Measurements from ENCODE around the gene CADPS.

Gene CADPS

DNA sequence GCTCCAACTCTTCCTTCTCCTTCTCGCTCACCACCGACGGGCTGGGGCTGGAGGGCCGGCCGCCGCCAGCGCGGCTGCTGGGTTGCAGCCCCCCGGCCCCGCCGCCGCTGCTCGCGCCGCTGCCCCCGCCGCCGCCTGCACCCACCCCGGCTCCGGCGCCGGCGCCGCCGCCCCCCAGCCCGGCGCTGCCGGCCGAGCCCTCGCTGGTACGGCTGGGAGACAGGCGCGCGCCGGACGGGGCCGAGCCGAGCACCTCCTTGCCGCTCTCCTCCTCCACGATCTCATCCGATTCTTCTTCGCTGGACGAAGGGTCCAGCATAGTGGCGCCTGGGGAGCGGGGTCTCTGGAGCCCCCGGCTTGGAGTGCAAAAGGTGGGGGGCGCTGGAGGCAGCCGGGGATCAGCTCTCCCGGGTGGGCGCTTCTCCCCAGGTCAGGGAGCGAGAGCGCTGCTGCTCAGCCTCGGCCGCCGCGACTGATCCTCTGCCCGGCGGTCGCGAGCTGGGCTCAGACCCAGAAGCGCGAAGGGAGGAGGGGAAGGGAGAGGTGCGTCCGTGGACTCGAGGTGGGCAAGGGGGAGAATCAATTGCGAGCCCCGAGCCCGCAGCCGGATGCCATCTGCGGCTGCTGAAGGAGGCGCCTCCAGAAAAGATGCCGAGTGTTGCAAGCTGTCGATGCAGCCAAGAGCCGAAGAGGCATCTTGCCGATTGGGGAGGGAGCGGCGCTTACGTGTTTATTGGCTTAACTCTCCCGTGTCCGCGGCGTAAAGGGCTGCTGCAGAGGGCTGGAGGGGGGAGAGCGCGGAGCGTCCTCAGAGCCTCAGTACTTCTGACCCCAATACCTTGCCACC is at the start of gene CADPS:
CADPS (minus strand) TSS at position 706 of the 847 bp plus-strand sequence; CDS start at position 319, 387 bp downstream.
- DNase-seq = no peak

DNA sequence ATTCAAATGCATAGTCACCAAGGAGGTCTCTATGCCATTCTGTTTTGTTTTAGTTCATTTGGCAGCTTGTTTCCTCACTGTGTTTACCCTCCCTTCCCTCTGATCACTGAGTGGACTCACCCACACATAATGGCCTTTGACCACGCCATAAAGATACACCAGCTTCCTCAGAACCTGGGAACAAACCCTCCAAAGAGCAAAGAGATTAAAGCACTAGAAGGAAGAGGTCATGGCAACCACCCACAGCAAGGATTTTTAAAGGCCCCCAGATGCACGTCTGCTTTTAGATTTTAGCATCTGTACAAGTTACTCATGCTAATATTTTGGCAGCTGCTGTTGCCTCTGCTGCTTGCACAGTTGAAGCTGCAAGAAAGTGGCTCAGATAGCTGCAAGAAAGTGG is 47.9 kb upstream of the CADPS start:
- no peak for DNase-seq

DNA sequence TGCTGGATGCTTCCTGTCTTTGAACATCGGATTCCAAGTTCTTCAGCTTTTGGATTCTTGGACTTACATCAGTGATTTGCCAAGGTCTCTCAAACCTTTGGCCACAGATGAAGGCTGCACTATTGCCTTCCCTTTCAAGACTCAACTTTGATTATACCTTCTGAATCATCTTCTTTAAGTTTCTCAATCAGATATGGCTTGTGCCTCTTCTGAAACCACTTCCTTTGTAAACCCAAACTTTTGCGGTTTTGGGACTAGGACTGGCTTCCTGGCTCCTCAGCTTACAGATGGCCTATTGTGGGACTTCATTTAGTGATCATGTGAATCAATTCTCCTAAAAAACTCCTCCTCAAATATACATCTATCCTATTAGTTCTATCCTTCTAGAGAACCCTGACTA is 47.1 kb upstream of the CADPS start:
- DNase-seq = no peak

DNA sequence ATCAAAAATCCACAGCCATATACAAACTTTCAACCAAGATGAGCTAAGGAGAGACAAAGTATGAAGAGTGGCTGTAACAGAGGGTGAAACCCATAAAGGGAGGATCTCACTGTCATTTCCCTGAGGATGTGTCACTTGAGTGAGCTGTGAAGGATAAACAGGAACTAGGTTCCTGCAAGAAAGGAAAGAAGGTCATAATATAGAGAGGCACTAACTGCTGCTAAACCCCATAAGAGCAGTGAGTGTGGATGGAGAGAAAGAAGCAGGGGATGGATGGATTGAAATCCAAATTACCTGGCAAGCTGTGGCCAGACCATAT is 45.2 kb upstream of the CADPS start:
- DNase-seq = no peak

DNA sequence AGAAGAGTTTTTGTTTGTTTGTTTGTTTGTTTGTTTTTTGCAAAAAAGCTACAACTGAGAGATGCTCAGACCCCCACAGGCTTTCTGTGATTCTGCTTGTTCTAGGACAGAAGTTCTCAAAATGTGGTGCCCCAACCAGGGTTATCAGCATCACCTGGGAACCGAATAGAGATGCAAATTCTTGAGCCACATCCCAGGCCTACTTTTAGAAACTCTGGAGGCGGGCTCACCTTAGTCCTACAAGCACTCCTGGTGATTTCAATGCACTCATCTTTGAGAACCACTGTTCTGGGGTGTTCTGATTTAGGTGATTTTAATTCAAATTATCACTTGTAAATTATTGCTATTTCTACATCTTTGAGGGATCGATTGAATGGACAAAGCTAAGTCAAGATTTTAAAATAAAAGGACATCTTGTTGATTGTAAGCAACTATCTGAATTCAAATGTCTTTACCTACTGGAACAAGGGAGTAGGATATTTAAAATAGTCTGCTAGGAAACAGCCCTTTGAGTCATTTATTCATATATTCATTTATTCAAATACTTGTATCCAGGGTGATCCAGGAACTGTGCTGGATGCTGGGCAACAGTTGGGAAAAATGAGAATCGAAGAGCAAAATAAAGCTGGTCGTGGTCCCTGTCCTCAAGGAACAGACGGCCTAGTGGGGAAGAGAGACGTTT is 44.7 kb upstream of the CADPS start:
- no peak for DNase-seq

DNA sequence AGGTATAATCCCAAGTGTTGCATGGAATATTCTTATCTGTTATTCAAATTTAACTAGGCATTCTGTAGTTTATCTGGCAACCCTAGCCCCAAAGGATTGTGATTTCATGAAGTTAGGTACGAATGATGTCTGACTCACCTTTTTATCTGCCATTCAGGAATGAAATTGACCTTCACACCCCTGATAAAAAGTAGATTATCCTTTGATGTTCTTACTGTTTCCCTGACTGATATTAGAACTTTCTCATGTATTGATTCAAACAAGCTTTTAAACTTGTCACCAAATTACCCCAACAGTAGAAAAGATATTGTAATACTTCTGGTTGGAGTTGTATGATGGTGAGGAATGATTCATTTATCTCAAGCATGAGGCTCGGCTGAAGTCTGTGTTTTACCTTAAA is 43.6 kb upstream of the CADPS start:
- no peak for DNase-seq

DNA sequence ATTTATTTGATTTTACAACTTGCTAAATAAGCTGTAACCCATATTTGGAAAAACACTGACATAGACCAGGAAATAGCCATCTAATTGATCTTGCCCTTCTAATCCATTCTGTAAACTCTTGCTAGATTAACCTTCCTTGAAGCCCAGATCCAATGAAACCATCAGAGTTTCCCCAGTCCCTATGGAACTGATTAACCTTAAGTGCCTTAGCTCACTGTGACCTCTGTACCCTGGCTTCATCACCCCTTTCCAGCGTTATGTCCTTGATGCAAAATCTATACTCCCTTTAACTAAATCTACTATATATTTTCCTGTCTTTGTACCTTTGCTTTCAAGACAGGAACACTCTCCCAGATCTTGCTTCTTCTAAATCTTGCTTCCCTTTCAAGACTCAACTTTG is 42.9 kb upstream of the CADPS start:
- DNase-seq = no peak

DNA sequence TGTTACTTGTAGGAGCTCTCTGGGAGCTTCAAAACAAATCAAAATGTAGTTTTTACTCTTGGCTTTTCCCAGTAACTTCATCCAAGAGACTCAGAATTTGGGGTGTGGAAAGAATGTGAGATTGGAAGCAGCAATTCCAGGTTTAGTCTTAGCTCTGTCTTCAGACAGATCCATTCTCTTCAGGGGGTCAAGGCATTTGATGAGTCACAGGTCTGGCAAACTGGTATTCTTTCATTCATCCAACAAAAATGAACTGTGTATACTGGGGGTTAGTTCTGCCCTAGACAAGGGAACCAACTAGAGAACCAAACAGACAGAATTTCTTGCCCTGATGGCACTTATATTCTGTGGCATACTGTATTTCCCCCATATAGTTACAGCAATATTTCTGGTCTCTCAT is 36.3 kb upstream of the CADPS start:
- no peak for DNase-seq

DNA sequence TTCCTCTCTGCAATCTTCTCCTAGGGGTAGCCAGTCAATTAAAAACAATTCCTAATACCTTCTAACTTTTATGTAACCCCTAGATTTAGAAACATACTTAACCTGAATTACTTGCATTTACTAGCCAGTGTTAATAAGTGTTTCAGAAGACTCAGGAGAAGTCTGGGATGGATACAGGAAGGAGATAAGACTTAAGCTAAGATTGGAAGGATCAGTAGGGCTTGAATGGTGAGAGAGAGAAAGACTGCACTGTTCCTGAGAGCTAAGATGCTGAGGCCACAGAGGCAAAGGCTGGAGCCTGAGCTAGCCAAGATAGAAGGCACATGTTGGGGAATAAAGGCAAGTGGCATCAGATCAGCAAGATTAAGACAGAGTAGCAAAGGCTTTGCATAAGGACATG is 30.1 kb upstream of the CADPS start:
- DNase-seq = no peak

DNA sequence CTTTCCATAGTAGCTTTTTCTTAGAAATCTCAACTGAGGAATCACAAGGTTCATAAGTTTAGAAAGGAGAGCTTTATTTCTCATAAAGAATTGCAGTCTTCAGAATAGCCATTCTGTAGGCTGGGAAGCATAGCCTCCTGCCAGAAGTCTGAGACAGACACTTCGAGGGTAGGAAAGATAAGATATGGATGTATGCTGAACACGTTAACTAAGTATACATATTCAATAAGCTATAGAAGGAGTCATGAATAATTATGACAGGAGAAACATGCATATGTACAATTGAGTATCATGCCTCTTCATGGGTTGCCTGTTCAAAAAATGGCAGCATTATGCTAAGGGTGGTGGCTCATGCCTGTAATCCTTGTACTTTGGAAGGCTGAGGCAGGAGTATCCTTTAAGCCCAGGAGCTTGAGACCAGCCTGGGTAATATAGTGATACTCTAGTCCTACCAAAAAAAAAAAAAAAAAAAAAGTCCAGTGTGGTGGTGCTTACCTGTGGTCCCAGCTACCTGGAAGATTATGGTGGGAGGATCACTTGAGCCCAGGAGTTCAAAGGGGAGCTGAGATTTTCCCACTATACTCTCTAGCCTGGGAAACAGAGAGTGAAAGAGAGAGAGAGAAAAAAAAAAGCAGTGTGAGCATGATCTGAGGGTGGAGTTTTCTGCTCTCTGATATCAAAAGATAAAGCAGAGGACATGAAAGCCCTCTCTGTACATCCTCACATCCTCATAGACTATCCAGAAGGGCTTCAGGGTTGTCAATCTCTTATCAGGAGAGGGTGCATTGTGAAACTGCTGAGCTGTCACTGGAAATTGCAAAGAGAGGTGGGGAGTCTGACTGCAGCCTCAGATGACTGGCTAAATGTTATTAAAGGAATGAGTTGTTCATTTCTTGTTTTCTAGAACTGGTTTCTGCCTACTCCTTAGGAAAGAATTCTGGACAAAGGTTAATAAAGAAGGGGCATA is 23.6 kb upstream of the CADPS start:
- no peak for DNase-seq

DNA sequence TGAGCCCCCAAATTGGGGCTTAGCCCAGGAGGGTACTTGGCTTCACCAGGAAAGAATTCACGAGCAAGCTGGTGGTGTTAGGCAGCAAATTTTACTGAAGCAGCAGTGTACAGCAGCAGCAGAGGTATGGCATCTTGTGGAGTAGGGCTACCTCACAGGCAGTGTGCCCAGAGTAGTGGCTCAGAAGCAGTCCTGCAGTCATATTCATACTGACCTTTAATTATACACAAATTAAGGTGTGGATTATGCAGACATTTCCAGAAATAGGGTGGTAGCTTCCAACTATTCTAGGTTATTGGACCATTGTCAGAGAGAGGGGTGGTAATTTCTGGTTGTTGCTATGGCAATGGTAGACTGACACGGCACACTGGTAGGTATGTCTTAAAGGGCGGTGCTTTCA is 20.7 kb upstream of the CADPS start:
- no peak for DNase-seq

DNA sequence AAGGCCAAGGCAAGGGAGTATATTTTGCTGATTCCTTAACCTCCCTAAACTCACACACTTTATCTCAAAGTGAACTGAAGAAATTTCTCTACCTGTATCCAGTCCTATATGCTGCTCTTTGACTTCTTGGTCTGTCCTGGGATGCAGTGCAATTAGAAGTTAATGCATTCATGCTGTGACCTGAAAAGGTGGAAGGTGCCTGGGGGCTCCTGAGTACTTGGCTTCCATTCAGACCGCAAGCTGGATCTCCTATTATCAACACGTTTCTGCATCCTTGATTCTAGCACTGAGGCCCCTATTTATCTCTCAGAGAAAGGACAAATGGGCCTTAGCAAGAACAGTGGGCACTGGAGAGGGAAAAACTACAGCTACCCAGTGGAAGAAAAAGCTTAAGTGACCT is 17.7 kb upstream of the CADPS start:
- no peak for DNase-seq

DNA sequence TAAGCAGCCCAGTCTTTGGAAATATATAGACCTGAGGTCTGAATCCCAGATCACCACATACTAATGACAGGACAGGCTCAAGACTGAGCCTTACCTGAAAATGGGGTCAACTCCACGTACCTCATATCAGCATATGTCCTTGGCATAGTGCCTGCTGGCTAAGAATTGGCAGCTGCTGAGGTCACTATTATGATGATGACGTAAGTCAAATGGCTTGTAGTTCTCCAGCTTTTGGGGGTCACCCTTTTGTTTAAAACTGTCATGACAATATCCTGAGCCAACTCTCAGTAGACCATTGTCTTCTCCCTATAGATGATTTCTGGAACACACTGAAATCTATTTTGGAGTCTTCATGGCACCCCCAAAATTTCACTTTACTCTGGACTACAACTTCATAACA is 16.8 kb upstream of the CADPS start:
- no peak for DNase-seq

DNA sequence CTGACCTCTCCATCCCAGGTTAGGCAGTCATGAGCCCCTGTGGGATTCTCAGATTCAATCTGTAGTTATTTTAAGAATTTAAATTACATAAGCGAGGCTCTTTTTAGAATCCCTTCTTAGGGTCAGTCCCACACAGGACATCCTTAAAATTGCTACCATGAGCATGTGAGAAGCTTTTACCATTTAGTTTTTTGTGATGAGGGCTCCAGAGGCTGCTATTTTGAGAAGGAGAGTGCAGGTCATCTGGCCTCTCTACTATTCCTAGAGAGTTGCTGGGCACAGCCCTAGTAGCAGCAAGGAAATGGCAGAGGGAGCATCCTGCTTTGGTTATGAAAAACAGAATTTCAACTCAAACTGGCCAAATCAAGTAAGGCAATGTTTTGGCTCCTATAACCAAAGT is 13.6 kb upstream of the CADPS start:
- DNase-seq = no peak

DNA sequence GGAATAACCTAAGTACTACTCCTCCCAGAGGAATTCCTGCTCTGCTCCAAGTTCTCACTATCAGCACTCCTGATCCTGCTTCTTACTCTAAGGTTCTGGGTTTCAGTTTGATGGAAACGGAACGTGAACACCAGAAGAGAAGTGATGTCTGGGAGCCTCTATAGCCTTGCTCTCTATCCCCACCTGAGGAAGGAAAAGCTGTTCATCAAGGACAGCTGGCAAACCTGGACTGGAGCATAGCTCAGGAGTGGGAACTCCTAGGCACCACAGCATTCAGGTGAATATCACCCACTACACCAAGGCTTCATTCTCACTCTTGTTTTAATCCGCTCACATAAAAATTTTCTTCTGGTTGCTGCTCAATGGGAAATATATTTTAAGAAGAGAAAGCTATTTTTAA is 13.0 kb upstream of the CADPS start:
- no peak for DNase-seq

DNA sequence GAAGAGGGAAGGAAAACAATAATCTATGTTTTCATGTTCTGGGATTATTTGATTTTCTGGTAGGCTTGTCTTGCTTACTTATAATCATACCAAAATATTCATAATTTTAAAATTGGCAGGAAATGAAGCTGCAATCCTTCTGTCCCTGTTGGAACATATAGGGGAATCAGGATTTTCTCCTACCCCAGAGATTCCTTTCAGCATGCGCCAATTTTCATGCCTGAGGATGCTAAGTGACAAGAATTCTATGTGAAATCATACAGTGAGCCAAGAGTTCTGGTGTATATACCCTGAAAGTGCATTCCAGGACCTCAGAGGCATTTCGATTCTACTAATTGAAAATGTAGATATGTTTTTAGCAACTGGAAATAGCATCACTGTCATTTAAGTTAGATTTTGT is 9.9 kb upstream of the CADPS start:
- no peak for DNase-seq

DNA sequence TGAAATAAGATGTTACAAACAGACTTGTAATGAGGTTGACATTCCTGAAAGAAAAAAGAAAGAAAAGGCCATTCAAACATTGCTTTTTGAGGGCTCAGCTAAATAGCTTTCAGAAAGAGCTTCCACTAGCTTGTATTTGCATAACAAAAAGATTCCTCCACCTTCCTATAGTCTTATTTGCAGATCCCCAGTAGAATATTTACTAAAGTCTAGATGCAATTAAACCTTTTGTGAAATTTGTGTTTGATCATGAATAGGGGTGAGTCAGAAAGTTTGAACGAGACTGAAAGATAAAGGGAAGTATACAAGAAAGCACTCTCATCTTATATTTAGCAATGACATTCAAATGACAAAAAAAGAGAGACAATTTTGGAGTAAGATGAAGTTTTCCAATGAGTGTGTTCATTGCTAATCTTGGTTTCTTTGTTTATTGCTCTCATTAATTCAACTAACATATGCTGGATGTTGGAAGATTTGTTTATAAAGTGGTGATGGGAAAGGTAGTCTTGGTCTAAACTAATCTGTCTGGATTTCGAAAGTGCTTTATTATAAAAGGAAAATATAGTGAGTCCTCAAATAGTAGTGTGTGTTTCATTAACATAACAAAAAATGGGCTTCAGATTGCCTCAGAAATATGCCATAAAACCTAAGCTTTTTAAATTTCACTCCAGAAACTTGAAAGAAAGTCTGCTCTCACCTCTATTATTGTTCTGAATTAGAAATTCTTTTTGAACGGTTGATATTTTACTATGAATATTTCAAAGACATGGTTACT is 9.1 kb upstream of the CADPS start:
- no peak for DNase-seq

DNA sequence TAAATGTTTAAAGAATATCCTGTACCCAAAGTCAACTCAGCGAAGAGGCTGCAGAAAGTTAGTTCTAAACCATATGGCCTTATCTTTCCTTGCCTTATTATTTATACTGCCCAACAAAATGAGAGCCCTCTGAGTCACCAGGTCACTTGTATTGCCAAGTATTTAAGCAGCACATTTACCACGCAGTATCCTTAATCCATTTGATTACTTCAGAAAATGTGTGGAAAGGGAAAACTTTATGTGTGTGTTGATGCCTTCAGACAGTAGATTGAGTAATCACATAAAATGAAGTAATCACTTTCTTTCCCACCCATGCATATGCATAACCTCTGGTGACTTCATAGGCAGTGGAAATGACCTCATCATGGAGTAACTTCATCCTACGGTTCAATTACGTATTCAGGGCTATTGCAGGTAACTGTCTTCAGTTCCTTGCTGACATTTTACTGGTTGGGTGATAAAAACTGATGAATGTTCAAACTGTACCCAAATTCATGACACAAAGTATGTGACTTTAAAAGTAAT is 7.5 kb upstream of the CADPS start:
- DNase-seq = no peak

DNA sequence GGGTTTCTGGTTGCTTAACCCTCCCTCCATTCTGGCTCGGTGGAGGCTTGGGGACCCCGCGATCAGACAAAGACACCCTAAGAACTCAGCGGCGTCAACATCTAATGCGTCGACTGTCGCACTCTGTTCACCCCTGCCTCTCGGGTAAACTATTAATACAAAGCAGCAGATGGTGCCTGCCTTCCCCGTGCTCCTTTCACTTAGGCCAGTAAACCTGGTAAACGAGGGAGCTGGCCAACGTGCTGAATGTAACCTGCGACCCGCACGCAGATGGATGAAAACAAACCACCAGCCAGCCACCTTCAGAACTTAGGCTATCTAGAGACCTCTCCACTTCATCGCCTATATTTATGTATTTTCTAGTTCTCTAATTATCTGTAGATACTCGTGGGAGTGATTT is 848 bp upstream of the CADPS start:
- DNase-seq = no peak

DNA sequence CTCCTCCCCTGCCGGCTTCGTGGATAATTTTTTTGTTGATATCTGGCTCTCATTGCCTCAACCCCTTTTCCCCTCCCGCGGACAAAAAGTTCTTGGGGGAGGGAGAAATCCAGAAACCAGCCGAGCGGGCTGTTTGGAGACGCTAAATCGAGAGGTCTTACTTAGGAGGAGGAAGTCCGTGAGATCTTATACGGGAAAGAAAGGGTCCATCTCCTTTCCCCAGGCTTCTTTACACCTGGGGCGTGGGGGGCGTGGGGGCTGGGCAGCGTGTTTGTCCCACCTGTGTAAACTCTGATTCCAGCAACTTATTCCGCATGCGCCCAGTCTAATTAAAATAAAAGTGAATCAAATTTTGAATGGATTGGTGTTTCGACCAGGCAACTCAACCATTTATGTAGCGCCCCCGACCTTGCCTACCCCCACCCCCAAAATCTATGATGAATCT is 364 bp upstream of the CADPS start:
- no peak for DNase-seq

DNA sequence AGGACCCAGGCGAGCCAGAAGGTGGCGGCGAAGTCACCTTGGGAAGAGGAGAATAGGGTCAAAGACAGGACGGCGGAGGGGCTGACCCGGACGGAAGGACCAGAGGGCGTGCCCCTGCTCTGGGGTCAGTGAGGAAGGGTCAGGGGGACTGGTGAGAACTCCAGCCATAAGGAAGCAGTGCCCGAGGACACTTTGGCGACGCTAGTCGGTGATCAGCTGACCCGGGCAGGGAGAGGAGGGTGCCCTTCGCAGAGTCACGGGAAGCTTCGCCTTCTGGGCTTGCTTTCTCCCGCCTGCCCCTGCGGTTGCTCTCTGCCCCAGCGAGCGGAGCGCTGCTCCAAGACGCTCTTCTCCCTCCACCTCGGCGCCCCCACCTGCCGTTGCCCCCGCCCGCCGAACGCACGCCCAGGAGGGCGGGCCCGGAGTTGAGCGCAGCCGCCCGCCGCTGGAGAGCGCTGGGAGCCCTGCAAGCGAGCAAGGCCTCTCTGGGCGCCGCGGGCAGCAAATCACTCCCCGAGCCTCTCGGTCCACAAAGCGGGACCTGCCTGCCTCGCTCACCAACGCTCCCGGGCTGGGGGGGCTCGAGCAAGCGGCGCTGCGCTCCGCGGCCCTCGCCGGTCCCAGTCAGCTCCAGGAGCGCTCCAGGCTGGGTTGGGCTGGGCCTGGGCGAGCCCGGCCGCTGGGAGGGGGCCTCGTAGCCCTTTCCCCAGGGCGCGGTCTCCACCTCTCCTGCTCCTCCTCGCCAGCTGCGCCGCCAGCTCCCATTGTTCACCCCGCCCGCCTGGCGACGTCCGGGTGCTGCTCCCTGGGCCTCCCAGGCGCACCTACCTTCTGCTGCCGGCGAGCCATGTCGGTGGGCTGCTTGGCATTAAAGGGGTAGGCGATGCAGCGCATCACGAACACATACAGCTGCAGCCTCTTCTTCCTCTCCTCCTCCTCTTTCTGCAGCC is 1.2 kb downstream of the CADPS start:
- peak; percentile 24 for DNase-seq

DNA sequence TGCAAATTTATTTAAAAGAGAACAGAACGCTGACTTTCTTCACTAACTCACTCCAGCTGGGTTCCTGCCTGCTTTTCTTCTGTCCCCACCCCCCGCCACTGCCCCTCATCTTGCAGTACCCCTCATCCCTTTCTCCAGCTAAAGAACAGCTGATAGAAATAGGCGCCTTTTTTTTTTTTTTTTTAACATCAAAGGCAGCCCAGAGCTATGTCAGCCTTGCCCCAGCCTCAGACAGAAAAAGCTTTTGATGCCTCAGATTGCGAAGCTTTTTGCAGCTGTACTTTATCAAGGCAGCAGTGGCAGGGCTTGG is 1.8 kb downstream of the CADPS start:
- no peak for DNase-seq
